ENCODE results near the gene SLC22A23.
A peak's percentile ranks its signal among the peaks of the same experiment; 100 is the strongest.

The SLC22A23 gene

GRCh38 chr6:3456898-3457709 lies at the start of gene SLC22A23:
TSS of gene SLC22A23 (minus strand) at chr6:3457050. CDS start at chr6:3456559, 491 bp downstream.
- DNase-seq = peak; percentile 42

GRCh38 chr6:3506200-3506599 lies 49.4 kb upstream of the SLC22A23 start:
- no peak for DNase-seq

- DNase-seq = no peak
Observed at GRCh38 chr6:3504938-3505805, 48.3 kb upstream of the SLC22A23 start.

- no peak for DNase-seq
Observed at GRCh38 chr6:3504354-3504753, 47.5 kb upstream of the SLC22A23 start.

- DNase-seq = no peak
Observed at GRCh38 chr6:3501826-3502500, 45.1 kb upstream of the SLC22A23 start.

GRCh38 chr6:3500262-3501014 lies 43.6 kb upstream of the SLC22A23 start:
- no peak for DNase-seq

GRCh38 chr6:3499603-3500002 lies 42.8 kb upstream of the SLC22A23 start:
- no peak for DNase-seq

GRCh38 chr6:3496395-3496794 lies 39.5 kb upstream of the SLC22A23 start:
- DNase-seq = no peak

GRCh38 chr6:3494391-3495100 lies 37.7 kb upstream of the SLC22A23 start:
- no peak for DNase-seq

GRCh38 chr6:3490625-3490980 lies 33.8 kb upstream of the SLC22A23 start:
- no peak for DNase-seq

GRCh38 chr6:3489961-3490624 lies 33.2 kb upstream of the SLC22A23 start:
- DNase-seq = no peak

- no peak for DNase-seq
Observed at GRCh38 chr6:3489027-3489757, 32.3 kb upstream of the SLC22A23 start.

GRCh38 chr6:3484946-3485345 lies 28.1 kb upstream of the SLC22A23 start:
- DNase-seq = no peak

GRCh38 chr6:3484192-3484591 lies 27.3 kb upstream of the SLC22A23 start:
- no peak for DNase-seq

- no peak for DNase-seq
Observed at GRCh38 chr6:3483675-3484074, 26.8 kb upstream of the SLC22A23 start.

GRCh38 chr6:3482869-3483268 lies 26.0 kb upstream of the SLC22A23 start:
- no peak for DNase-seq

- DNase-seq = no peak
Observed at GRCh38 chr6:3481640-3482039, 24.8 kb upstream of the SLC22A23 start.

- no peak for DNase-seq
Observed at GRCh38 chr6:3480009-3480408, 23.2 kb upstream of the SLC22A23 start.

GRCh38 chr6:3473773-3474172 lies 16.9 kb upstream of the SLC22A23 start:
- no peak for DNase-seq

GRCh38 chr6:3471711-3472110 lies 14.9 kb upstream of the SLC22A23 start:
- DNase-seq = no peak

- DNase-seq = no peak
Observed at GRCh38 chr6:3471286-3471685, 14.4 kb upstream of the SLC22A23 start.

Measured in NCI-H2227 treated with DMSO at 0.1 percent for 48 hours (cell line).